C4-2B (cell line): Measurements from ENCODE around the gene GPR15.

ENCODE experiments used
- H3K27ac ChIP-seq: fragments of 450-650 bp; 2 replicates; pipeline ENCODE4 v1.5.1; 2017
- CTCF ChIP-seq: fragments of 450-650 bp; conservative IDR thresholded peaks from 2 replicates; pipeline ENCODE4 v1.5.1; 2017; ENCODE audit warnings: mild to moderate bottlenecking
- ZFX ChIP-seq: fragments of 450-650 bp; IDR thresholded peaks from 2 replicates; pipeline ENCODE4 v1.6.1; 2017

Gene GPR15

DNA sequence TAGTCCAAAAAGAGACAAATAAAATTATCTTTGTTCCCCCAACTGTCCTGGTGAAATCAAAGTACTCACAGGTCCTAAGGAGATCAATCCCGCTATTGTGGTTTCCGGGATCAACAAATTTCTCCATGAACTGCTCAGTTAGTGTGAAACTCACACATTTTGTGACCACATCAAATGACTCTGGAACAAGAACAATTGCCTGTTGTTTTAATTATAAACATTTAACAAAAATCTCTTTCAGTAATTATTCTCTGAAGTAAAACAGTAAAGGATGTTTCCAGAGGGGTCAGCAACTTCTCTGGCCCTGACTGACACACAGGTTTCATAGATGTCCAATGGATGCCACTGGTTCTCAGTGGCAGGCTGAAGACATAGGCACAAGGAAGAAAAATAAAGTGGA, 13.0 kb upstream of the GPR15 start:
- H3K27ac ChIP-seq = no peak overlapping the region
- TF ChIP-seq ZFX (no peak), CTCF (no peak)

DNA sequence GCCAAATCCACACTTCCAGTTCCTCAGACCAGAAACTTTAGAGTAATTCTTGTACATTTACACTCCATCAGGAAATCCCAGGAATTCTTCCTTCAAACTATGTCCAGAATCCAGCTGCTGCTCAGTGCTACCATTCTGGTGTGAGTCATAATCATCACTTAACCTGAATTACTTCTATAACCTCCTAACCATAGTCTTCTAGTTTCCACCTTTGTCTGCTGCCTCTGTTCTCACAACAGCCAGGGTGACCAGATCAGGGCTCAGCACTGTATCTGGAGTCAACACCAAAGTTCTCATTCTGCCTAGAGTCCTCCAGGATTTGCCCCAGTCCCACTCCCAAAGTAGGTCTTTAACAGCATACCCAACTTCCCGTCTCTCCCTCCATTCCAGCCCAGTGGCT, 12.4 kb upstream of the GPR15 start:
- no peak for TF ChIP-seq CTCF
- TF ChIP-seq ZFX = no peak
- H3K27ac ChIP-seq = no peak overlapping the region

- TF ChIP-seq ZFX = no peak
- no peak for TF ChIP-seq CTCF
- H3K27ac ChIP-seq = peak overlapping the region; percentile 75
These were observed 9.8 kb upstream of the GPR15 start for GRCh38 chr3:98521897-98522543.

- peak within 1 kb of the TSS; percentile 75 for H3K27ac ChIP-seq
- TF ChIP-seq ZFX (peak; percentile 70), CTCF (no peak)
These were observed 9.1 kb upstream of the GPR15 start, which contains the start of gene CLDND1 for GRCh38 chr3:98522544-98523281. Gene CLDND1 (minus strand): TSS chr3:98522902. CDS start chr3:98521424, 1,478 bp downstream.

DNA sequence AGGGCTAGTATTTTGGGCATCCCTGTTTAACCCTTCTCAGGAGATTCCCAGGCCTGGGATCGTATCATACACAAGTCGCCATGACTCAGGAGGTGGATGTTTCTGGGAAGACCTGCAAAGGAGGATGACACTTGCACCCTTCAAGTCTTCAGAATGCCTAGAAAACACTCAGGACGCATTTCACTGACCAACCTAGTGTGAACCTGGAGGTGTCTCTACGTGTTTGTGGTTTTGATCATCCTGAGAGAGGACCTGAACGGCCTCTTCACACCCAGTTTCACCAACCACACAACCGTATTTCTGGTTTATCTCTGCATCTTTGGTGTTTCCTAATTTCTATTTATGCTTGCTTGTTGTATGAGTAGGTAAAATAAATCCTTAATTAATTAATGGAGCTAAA, 6.3 kb upstream of the GPR15 start:
- TF ChIP-seq ZFX = no peak
- TF ChIP-seq CTCF = no peak
- H3K27ac ChIP-seq = no peak overlapping the region

- TF ChIP-seq CTCF (no peak), ZFX (no peak)
- no peak overlapping the region for H3K27ac ChIP-seq
These were observed 3.1 kb upstream of the GPR15 start for GRCh38 chr3:98528474-98529346.
